Neuronal stem cell (in vitro differentiated cells): ENCODE results near the gene CYTH1. TPM values are rescaled to one million over a fixed set of nuclear protein-coding genes. Genes with fewer than 3 reads are reported as not detected.

Experiments
- DNase-seq: peaks from one replicate; pipeline ENCODE4 v3.0.0-alpha.2; 2013; ENCODE audit warnings: low spot score
- H2AFZ ChIP-seq: one replicate; pipeline ENCODE4 v1.6.1; 2013; ENCODE audit warnings: mild to moderate bottlenecking, low read length, inconsistent platforms
- H2AK5ac ChIP-seq: 2 replicates; pipeline ENCODE4 v1.6.1; 2013; ENCODE audit warnings: low read depth, mild to moderate bottlenecking, inconsistent platforms, low read length, moderate library complexity, mixed read lengths
- H2BK120ac ChIP-seq: 2 replicates; pipeline ENCODE4 v1.6.1; 2013; ENCODE audit warnings: low read depth, mild to moderate bottlenecking, inconsistent platforms, low read length, moderate library complexity, mixed read lengths
- H2BK12ac ChIP-seq: one replicate; pipeline ENCODE4 v1.6.1; 2013; ENCODE audit warnings: low read length, inconsistent platforms
- H2BK15ac ChIP-seq: 2 replicates; pipeline ENCODE4 v1.6.1; 2013; ENCODE audit warnings: mild to moderate bottlenecking, low read length, inconsistent platforms, mixed read lengths
- H2BK5ac ChIP-seq: one replicate; pipeline ENCODE4 v1.6.1; 2013; ENCODE audit warnings: inconsistent platforms, mild to moderate bottlenecking, low read length, moderate library complexity
- H3K14ac ChIP-seq: one replicate; pipeline ENCODE4 v1.6.1; 2013; ENCODE audit warnings: low read length, inconsistent platforms
- H3K18ac ChIP-seq: 2 replicates; pipeline ENCODE4 v1.6.1; 2013; ENCODE audit warnings: low read length, inconsistent platforms
- H3K23ac ChIP-seq: 2 replicates; pipeline ENCODE4 v1.6.1; 2013; ENCODE audit warnings: low read depth, mild to moderate bottlenecking, mixed read lengths, low read length, inconsistent platforms; ENCODE audit not compliant: poor library complexity
- H3K27ac ChIP-seq: replicated peaks from 3 replicates; pipeline ENCODE4 v1.5.1; 2013; ENCODE audit warnings: low read length, inconsistent platforms
- H3K27me3 ChIP-seq, 3 experiments: 2 replicates each; pipeline ENCODE4 v1.6.1; 2013; ENCODE audit warnings: low read length in 3 of 3, mild to moderate bottlenecking in 2 of 3, inconsistent platforms in 1 of 3, low read depth in 1 of 3, mixed read lengths in 1 of 3, moderate library complexity in 1 of 3; ENCODE audit not compliant: control insufficient read depth in 3 of 3, insufficient read depth in 3 of 3
- H3K36me3 ChIP-seq, 2 donors: replicated peaks in 1 of 2; 2 replicates each; pipeline ENCODE4 v1.6.1; 2013; ENCODE audit warnings: low read length in 2 of 2; ENCODE audit not compliant: control insufficient read depth in 2 of 2, insufficient read depth in 2 of 2
- H3K4ac ChIP-seq: 2 replicates; pipeline ENCODE4 v1.6.1; 2013; ENCODE audit warnings: inconsistent platforms, mild to moderate bottlenecking, low read length, moderate library complexity
- H3K4me1 ChIP-seq, 2 donors: 1 replicate in 1 of 2; 2 replicates in 1 of 2; pipeline ENCODE4 v1.6.1; 2013; ENCODE audit warnings: low read length in 2 of 2, low read depth in 1 of 2; ENCODE audit not compliant: control insufficient read depth in 2 of 2, insufficient read depth in 1 of 2
- H3K4me2 ChIP-seq: one replicate; pipeline ENCODE4 v1.6.1; 2013; ENCODE audit warnings: mild to moderate bottlenecking, low read length, inconsistent platforms; ENCODE audit not compliant: insufficient read depth, poor library complexity, severe bottlenecking
- H3K4me3 ChIP-seq, 2 donors: 2 replicates each; pipeline ENCODE4 v1.5.1; 2013; ENCODE audit warnings: low read length in 2 of 2, mild to moderate bottlenecking in 2 of 2, inconsistent platforms in 1 of 2, moderate library complexity in 1 of 2
- H3K79me1 ChIP-seq: one replicate; pipeline ENCODE4 v1.6.1; 2013; ENCODE audit warnings: low read depth, mild to moderate bottlenecking, inconsistent platforms, low read length, moderate library complexity
- H3K9ac ChIP-seq: one replicate; pipeline ENCODE4 v1.6.1; 2013; ENCODE audit warnings: mild to moderate bottlenecking, low read depth, low read length, inconsistent platforms; ENCODE audit not compliant: poor library complexity
- H3K9me3 ChIP-seq, 2 donors: replicated peaks in 1 of 2; 2 replicates each; pipeline versions ENCODE3 to v1.6.1; 2013; ENCODE audit warnings: low read length in 2 of 2, mild to moderate bottlenecking in 2 of 2, inconsistent platforms in 1 of 2, low read depth in 1 of 2, mixed read lengths in 1 of 2, moderate library complexity in 1 of 2; ENCODE audit not compliant: control insufficient read depth in 2 of 2, insufficient read depth in 1 of 2
- H4K8ac ChIP-seq: one replicate; pipeline ENCODE4 v1.6.1; 2013; ENCODE audit warnings: low read depth, mild to moderate bottlenecking, inconsistent platforms, low read length, moderate library complexity
- H4K91ac ChIP-seq: one replicate; pipeline ENCODE4 v1.6.1; 2013; ENCODE audit warnings: low read length, low read depth, mild to moderate bottlenecking, inconsistent platforms; ENCODE audit not compliant: poor library complexity
- WGBS, 2 donors: extraction: QIAGEN DNeasy Blood & Tissue Kit; methylation state at CpG; one replicate each; pipeline ENCODE4 v1.1.7; 2013; ENCODE audit warnings: missing lambda C conversion rate in 2 of 2, mixed read lengths in 1 of 2; ENCODE audit not compliant: insufficient read length in 2 of 2, insufficient replicate concordance in 1 of 2; ENCODE audit errors: extremely low coverage in 2 of 2; 5-methylcytosine and 5-hydroxymethylcytosine counted together
- polyA plus RNA-seq, 2 experiments: library from polyadenylated mRNA; stranded (reverse); fragments of 200-250 nt; gene quantifications; one replicate each; pipeline ENCODE4 v1.2.3, GENCODE V29; 2013

Gene CYTH1, protein sequence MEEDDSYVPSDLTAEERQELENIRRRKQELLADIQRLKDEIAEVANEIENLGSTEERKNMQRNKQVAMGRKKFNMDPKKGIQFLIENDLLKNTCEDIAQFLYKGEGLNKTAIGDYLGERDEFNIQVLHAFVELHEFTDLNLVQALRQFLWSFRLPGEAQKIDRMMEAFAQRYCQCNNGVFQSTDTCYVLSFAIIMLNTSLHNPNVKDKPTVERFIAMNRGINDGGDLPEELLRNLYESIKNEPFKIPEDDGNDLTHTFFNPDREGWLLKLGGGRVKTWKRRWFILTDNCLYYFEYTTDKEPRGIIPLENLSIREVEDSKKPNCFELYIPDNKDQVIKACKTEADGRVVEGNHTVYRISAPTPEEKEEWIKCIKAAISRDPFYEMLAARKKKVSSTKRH
- polyA plus RNA-seq (2013, experiment 1 of 2), result 13.3 TPM
- polyA plus RNA-seq (2013, experiment 2 of 2), result 13.8 TPM

DNA sequence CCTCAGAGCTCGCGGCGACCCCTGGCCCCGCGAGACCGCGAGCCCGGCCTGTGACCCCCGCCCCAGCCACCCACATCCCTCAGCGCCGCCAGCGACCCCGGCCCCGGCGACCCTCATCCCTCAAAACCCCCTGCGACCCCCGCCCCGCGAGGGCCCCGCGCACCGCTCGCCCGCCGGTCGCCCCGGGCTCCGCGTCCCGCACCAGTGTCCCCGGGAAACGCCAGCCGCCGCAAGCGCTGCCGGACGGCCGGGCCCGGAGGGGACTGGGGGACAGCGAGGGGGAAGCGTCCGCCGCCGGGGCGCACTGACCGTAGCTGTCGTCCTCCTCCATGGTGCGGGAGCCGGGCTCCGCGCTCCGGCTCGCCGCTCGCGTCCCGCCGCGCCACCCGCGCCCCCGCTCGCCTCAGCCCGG is at the start of gene CYTH1:
CYTH1 (minus strand) TSS at position 381 of the 412 bp plus-strand sequence; CDS start at position 331, 50 bp downstream.
- Histone ChIP-seq H3K4ac (no peak within 1 kb of the TSS), H3K9ac (peak within 1 kb of the TSS; percentile 91), H3K14ac (peak within 1 kb of the TSS; percentile 89), H2BK5ac (peak within 1 kb of the TSS; percentile 39), H3K79me1 (no peaks in the 10 kb centered on the region), H2BK120ac (peak within 1 kb of the TSS; percentile 72), H3K36me3 (no peaks in the 10 kb centered on the region), H3K9me3 (no peaks in the 10 kb centered on the region), H2AK5ac (peak within 1 kb of the TSS; percentile 43), H3K4me3 (peak within 1 kb of the TSS; percentile 96 to 100), H3K4me1 (peaks cover 3 to 11% of the 10 kb centered on the region in 2 donors), H2BK12ac (no peak within 1 kb of the TSS), H2BK15ac (peak within 1 kb of the TSS; percentile 49), H3K4me2 (peak within 1 kb of the TSS; percentile 86), H3K27me3 (no peaks in the 10 kb centered on the region), H2AFZ (peak within 1 kb of the TSS; percentile 99), H4K8ac (peak within 1 kb of the TSS; percentile 10), H4K91ac (no peak within 1 kb of the TSS), H3K23ac (peak within 1 kb of the TSS; percentile 63), H3K18ac (peak within 1 kb of the TSS; percentile 94), H3K27ac (no peak within 1 kb of the TSS)
- no peak for DNase-seq
- no CpG with 5 or more reads among the region's 64 CpGs for WGBS, 2 donors

DNA sequence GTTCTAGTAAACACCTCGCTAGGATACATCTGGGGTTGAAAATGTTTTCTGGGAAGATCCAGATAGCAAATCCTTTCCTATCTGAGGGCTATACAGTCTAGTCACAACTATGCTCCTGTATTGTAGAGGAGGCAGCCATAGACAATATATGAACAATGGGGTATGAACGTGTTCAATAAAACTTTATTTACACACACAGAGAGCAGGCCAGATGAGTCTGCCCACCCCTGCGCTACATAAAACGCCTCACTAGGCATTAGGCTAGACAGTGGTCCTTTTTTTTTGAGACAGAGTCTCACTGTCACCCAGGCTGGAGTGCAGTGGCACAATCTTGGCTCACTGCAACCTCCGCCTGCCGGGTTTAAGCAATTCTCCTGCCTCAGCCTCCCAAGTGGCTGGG is 47.4 kb upstream of the CYTH1 start:
- Histone ChIP-seq H3K4me3 (no peak overlapping the region), H2BK15ac (no peak overlapping the region), H3K4ac (no peak overlapping the region), H3K18ac (no peak overlapping the region), H3K4me2 (no peak overlapping the region), H3K14ac (no peak overlapping the region), H2AK5ac (no peak overlapping the region), H3K79me1 (peaks cover 2% of the 10 kb centered on the region), H2BK12ac (no peak overlapping the region), H4K91ac (no peak overlapping the region), H3K36me3 (peaks cover 27 to 96% of the 10 kb centered on the region in 2 donors), H4K8ac (no peak overlapping the region), H2BK120ac (no peak overlapping the region), H2BK5ac (no peak overlapping the region), H3K27ac (no peak overlapping the region), H3K27me3 (no peaks in the 10 kb centered on the region), H3K4me1 (no peaks in the 10 kb centered on the region), H3K9me3 (no peaks in the 10 kb centered on the region), H2AFZ (no peak overlapping the region), H3K23ac (no peak overlapping the region), H3K9ac (no peak overlapping the region)
- no peak for DNase-seq
- WGBS, 2 donors, result no CpG with 5 or more reads among the region's 6 CpGs

DNA sequence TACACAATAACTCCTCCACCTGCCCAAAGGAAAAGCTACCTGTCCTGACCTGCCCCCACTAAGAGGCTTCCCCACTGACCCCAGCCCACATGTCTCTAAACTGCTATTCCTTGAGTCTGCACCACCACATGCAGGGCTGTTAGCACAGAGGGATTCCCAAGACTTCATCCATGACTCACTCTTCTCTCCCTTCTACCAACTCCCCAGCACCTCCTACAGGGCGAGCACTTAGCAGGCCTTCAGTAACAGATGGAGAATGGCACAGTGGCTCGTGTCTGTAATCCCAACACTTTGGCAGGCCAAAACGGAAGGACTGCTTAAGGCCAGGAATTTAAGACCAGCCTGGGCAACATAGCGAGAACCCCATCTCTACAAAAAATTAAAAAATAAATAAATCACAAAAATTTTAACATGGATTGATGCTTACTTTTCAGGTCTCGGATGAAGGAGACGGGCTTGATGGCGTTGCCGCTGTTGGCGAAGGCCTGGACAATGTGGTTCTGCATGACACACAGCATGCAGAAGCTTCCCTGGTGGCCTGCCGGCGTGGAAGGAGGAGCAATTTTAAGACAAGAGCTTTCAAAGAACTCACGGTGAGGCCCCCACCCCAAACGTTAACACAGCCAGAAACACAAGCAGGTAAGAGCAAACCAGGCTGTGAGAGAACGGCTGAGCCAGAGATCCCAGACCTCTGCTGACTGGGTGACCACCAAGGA is 46.6 kb upstream of the CYTH1 start:
- no peak overlapping the region for H4K91ac ChIP-seq
- H3K18ac ChIP-seq, result no peak overlapping the region
- no peak overlapping the region for H3K9ac ChIP-seq
- no CpG with 5 or more reads among the region's 14 CpGs for WGBS, 2 donors
- no peak overlapping the region for H3K4ac ChIP-seq
- H2AFZ ChIP-seq, result no peak overlapping the region
- H2BK15ac ChIP-seq, result no peak overlapping the region
- H3K9me3 ChIP-seq, result no peaks in the 10 kb centered on the region
- no peak overlapping the region for H3K23ac ChIP-seq
- peaks cover 31 to 96% of the 10 kb centered on the region in 2 donors for H3K36me3 ChIP-seq
- H3K14ac ChIP-seq, result no peak overlapping the region
- no peak overlapping the region for H3K27ac ChIP-seq
- H2BK5ac ChIP-seq, result no peak overlapping the region
- DNase-seq, result no peak
- H4K8ac ChIP-seq, result no peak overlapping the region
- H3K4me2 ChIP-seq, result no peak overlapping the region
- peaks cover 2% of the 10 kb centered on the region for H3K79me1 ChIP-seq
- no peak overlapping the region for H2BK120ac ChIP-seq
- H3K27me3 ChIP-seq, result no peaks in the 10 kb centered on the region
- H2AK5ac ChIP-seq, result no peak overlapping the region
- H3K4me3 ChIP-seq, result peak overlapping the region in 1 of 2 donors; percentile 10
- H2BK12ac ChIP-seq, result no peak overlapping the region
- peaks cover 3 to 4% of the 10 kb centered on the region in 2 donors for H3K4me1 ChIP-seq
